NB4 (cell line): ENCODE results near the gene PANX1.

Source experiments
- CTCF ChIP-seq: IDR thresholded peaks from one replicate; pipeline ENCODE4 v1.5.1; 2012; ENCODE audit warnings: low read depth, low read length
- MAX ChIP-seq: IDR thresholded peaks from 2 replicates; pipeline ENCODE4 v1.6.1; 2011; ENCODE audit warnings: low read depth, low read length
- POLR2A ChIP-seq: IDR thresholded peaks from 2 replicates; pipeline ENCODE4 v1.6.1; 2011; ENCODE audit warnings: mild to moderate bottlenecking; ENCODE audit not compliant: insufficient read length; ENCODE audit errors: extremely low read depth

GRCh38 chr11:94201004-94201465 lies 72.4 kb downstream of the PANX1 start:
- no peak for TF ChIP-seq POLR2A
- no peak for TF ChIP-seq MAX
- no peak for TF ChIP-seq CTCF
